Lower leg skin (tissue), 4 donors: ENCODE data around the gene MAN1A2. TPM values are rescaled to one million over a fixed set of nuclear protein-coding genes. Genes with fewer than 3 reads are reported as not detected.

Experiments used
- DNase-seq, 2 donors: peaks; one replicate each; pipeline ENCODE4 v3.0.0-alpha.2; 2019; ENCODE audit warnings: low spot score in 2 of 2
- H3K4me3 ChIP-seq: fragments of 200-600 bp; sonication (generic); 2 replicates; pipeline ENCODE4 v1.5.1; 2017; ENCODE audit warnings: mild to moderate bottlenecking, low read depth; ENCODE audit not compliant: poor library complexity, severe bottlenecking
- CTCF ChIP-seq, 3 donors: fragments of 450-650 bp; IDR thresholded peaks; one replicate each; pipeline ENCODE4 v1.5.1; 2016; ENCODE audit warnings: antibody characterized with exemption in 3 of 3, mild to moderate bottlenecking in 3 of 3, moderate library complexity in 2 of 3
- POLR2A ChIP-seq, 2 donors: fragments of 450-650 bp; IDR thresholded peaks; one replicate each; pipeline ENCODE4 v1.6.1; 2016 to 2017; ENCODE audit warnings: antibody characterized with exemption in 2 of 2, mild to moderate bottlenecking in 1 of 2, moderate library complexity in 1 of 2
- WGBS, 2 donors: methylation state at CpG; one replicate each; pipeline ENCODE4 v1.1.5; 2018; 5-methylcytosine and 5-hydroxymethylcytosine counted together
- intact Hi-C: fragments of 100-400 bp; cut with DNase I; formaldehyde crosslinking; loops from one replicate; pipeline ENCODE4 v1.15.0; 2023; ENCODE audit warnings: low total_unique reads
- total RNA-seq, 4 donors: library from RNA; depleted of rRNA; stranded (reverse); fragments of >200 nt; gene quantifications; one replicate each; pipeline ENCODE4 v1.1.0, GENCODE V29; 2016

Gene MAN1A2
- total RNA-seq, 4 donors from 2014 or later, result 19.9 to 34.5 (median 25.7) TPM

- intact Hi-C loops, result no loop called here
- no peak overlapping the region for H3K4me3 ChIP-seq
- 92 to 96% methylated on average over 6 of the region's 6 CpGs for WGBS, 2 donors
Observed at GRCh38 chr1:117540532-117540931, 173.3 kb downstream of the MAN1A2 start.

GRCh38 chr1:117541003-117541402, 173.8 kb downstream of the MAN1A2 start:
- intact Hi-C loops, result no loop called here
- 50 to 63% methylated on average over 5 of the region's 5 CpGs for WGBS, 2 donors
- DNase-seq, result peak in 1 of 2 donors; percentile 77
- no peak for TF ChIP-seq CTCF (IDR thresholded peaks at IDR 0.05)
- no peak for TF ChIP-seq POLR2A (IDR thresholded peaks at IDR 0.05)
- no peak overlapping the region for H3K4me3 ChIP-seq

More at GRCh38 chr1:117540532-117540931, 173.3 kb downstream of the MAN1A2 start:
- DNase-seq, result no peak
- no peak for TF ChIP-seq POLR2A (IDR thresholded peaks at IDR 0.05)
- no peak for TF ChIP-seq CTCF (IDR thresholded peaks at IDR 0.05)

GRCh38 chr1:117541585-117541984, 174.3 kb downstream of the MAN1A2 start:
- no peak for TF ChIP-seq CTCF (IDR thresholded peaks at IDR 0.05)
- TF ChIP-seq POLR2A (IDR thresholded peaks at IDR 0.05), result no peak
- intact Hi-C loops, result no loop called here
- H3K4me3 ChIP-seq, result no peak overlapping the region
- 74 to 82% methylated on average over 5 of the region's 5 CpGs for WGBS, 2 donors
- DNase-seq, result no peak

GRCh38 chr1:117544509-117545109, 177.4 kb downstream of the MAN1A2 start:
- intact Hi-C loops, result no loop called here
- TF ChIP-seq POLR2A (IDR thresholded peaks at IDR 0.05) (no peak), CTCF (IDR thresholded peaks at IDR 0.05) (no peak)
- 79 to 80% methylated on average over 4 of the region's 4 CpGs for WGBS, 2 donors

GRCh38 chr1:117546467-117546866, 179.2 kb downstream of the MAN1A2 start:
- intact Hi-C loops, result no loop called here
- TF ChIP-seq POLR2A (IDR thresholded peaks at IDR 0.05) (no peak), CTCF (IDR thresholded peaks at IDR 0.05) (no peak)
- no peak for DNase-seq
- whole genome bisulfite sequencing, 2 donors, result 87 to 93% methylated on average over 2 of the region's 2 CpGs
- H3K4me3 ChIP-seq, result no peak overlapping the region

More at GRCh38 chr1:117544509-117545109, 177.4 kb downstream of the MAN1A2 start:
- H3K4me3 ChIP-seq, result no peak overlapping the region
- DNase-seq, result no peak

GRCh38 chr1:117553471-117553870, 186.2 kb downstream of the MAN1A2 start:
- DNase-seq, result no peak
- intact Hi-C loops, result no loop called here
- TF ChIP-seq POLR2A (IDR thresholded peaks at IDR 0.05), result no peak
- no peak for TF ChIP-seq CTCF (IDR thresholded peaks at IDR 0.05)

More at GRCh38 chr1:117553471-117553870, 186.2 kb downstream of the MAN1A2 start:
- no peak overlapping the region for H3K4me3 ChIP-seq
